OCI-LY3 (cell line): ENCODE results near the gene TMEM190.

Source experiments
- CTCF ChIP-seq: fragments of 200-600, 300-600 bp; sonication (generic); IDR thresholded peaks from 2 replicates; pipeline ENCODE4 v1.5.1; 2014; ENCODE audit warnings: antibody characterized with exemption, low read length, low read depth
- EZH2phosphoT487 ChIP-seq: fragments of 200-600 bp; shearing (Covaris generic); IDR thresholded peaks from 2 replicates; pipeline ENCODE4 v1.6.1; 2018; ENCODE audit warnings: antibody characterized with exemption, mixed run types, low read depth

DNA sequence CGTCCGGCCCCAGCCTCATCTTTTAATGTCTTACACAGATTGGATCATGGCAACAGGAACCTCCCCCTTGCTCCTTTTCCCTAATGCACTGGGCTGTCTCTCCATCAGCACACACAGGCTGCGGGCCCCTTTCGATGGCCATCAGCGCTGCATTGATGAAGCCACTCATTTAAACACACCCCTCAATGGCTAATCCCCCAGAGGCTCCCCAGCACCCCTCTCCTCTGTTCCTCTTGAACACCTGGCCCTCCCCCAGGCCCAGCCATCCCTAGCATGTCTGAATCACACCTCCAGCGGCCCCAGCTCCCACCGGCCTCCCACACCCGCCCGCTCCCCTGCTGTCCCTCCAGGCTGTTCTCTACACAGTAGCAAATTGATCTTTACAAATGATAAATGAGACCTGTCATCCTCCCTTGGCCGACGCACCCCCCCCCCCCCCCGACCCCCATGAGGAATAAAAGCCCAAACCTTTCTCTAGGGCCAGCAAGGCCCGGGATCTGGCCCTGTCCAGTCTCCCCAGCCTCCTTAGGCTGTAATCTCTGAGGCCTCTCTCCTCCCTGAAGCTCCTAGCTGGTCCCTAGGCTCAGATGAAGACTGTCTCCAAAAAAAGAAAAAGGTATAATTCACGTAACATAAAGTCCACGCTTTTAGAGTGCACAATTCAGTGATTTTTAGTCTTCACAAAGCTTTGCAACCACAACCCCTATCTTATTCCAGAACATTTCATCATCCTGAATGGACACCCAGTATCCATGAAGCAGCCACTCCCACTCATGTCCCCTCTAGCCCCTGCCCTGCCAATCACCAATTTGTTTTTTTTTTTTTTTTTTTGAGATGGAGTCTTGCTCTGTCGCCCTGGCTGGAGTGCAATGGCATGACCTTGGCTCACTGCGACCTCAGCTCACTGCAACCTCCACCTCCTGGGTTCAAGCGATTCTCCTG, 16.5 kb downstream of the TMEM190 start:
- no peak for TF ChIP-seq CTCF
- no peak for TF ChIP-seq EZH2phosphoT487
